Measurements from ENCODE around the gene NFATC4. TPM values are rescaled to one million over a fixed set of nuclear protein-coding genes. Genes with fewer than 3 reads are reported as not detected.

Gene NFATC4
- total RNA-seq, 1 experiment from 2014 or later, result 7.6 TPM

DNA sequence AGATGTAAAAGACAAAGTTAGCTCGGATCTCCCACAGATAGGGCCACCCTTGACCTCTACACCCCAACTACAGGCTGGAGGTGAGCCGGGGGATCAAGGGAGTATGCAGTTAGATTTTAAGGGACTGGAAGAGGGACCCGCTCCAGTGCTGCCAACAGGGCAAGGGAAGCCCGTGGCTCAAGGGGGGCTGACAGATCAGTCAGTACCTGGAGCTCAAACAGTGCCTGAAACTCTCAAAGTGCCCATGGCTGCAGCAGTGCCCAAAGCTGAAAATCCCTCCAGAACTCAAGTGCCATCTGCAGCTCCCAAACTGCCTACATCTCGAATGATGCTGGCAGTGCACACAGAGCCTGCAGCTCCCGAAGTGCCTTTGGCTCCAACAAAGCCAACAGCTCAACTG is 41.2 kb downstream of the NFATC4 start (continued):
- TF ChIP-seq ZBTB33 (IDR thresholded peaks at IDR 0.05; ENCODE audit: extremely low read depth, insufficient replicate concordance, low read length), result no peak
- no peak for TF ChIP-seq EZH2phosphoT487 (IDR thresholded peaks at IDR 0.05; ENCODE audit: borderline replicate concordance)
- TF ChIP-seq, protein P1, sequence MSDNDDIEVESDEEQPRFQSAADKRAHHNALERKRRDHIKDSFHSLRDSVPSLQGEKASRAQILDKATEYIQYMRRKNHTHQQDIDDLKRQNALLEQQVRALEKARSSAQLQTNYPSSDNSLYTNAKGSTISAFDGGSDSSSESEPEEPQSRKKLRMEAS (IDR thresholded peaks at IDR 0.05), result no peak

- TF ChIP-seq, protein P1 (IDR thresholded peaks at IDR 0.05), result no peak
- TF ChIP-seq ZBTB33 (IDR thresholded peaks at IDR 0.05; ENCODE audit: extremely low read depth, insufficient replicate concordance, low read length) (no peak), ZNF274 (IDR thresholded peaks at IDR 0.05; ENCODE audit: low read depth, low read length) (no peak), FOSL1 (IDR thresholded peaks at IDR 0.05; ENCODE audit: low read depth) (no peak), POLR2A (IDR thresholded peaks at IDR 0.05; ENCODE audit: borderline replicate concordance, extremely low read depth, insufficient read depth, insufficient read length) (no peak), EZH2phosphoT487 (IDR thresholded peaks at IDR 0.05; ENCODE audit: borderline replicate concordance) (no peak), SIN3A (IDR thresholded peaks at IDR 0.05; ENCODE audit: low read depth) (no peak)
- Histone ChIP-seq H3K79me2 (ENCODE audit: insufficient read depth, low read length) (no peaks in the 10 kb centered on the region), H4K20me1 (ENCODE audit: insufficient read depth) (no peaks in the 10 kb centered on the region), H3K27me3 (ENCODE audit: insufficient read depth, low read length) (no peaks in the 10 kb centered on the region), H3K9ac (ENCODE audit: low read length) (no peak overlapping the region), H3K9me3 (ENCODE audit: control insufficient read depth in 1 of 2, insufficient read depth in 1 of 2, low read depth in 1 of 2, low read length in 2 of 2) (no peaks in the 10 kb centered on the region), H3K27ac (ENCODE audit: low read depth, low read length) (no peak overlapping the region), H3K4me3 (replicated peaks in 1 of 2; ENCODE audit: low read depth in 1 of 2, low read length in 2 of 2) (no peak overlapping the region), H3K4me1 (ENCODE audit: control insufficient read depth in 1 of 2, insufficient read depth in 2 of 2, low read length in 2 of 2) (no peaks in the 10 kb centered on the region), H3K9me2 (ENCODE audit: insufficient read depth) (no peaks in the 10 kb centered on the region), H3K4me2 (ENCODE audit: low read length) (no peak overlapping the region), H3K36me3 (ENCODE audit: control insufficient read depth in 1 of 2, insufficient read depth in 2 of 2, low read length in 2 of 2) (no peaks in the 10 kb centered on the region), H2AFZ (ENCODE audit: low read depth, low read length, poor library complexity, severe bottlenecking) (no peak overlapping the region)
- intact Hi-C loops (cut with micrococcal nuclease), result no loop called here
- ChIA-PET RAD21 (ENCODE audit: low non-redundant PET in 1 of 2, low total read pairs in 2 of 2, uncharacterized antibody in 2 of 2, unreplicated experiment in 2 of 2) (no interaction called here), POLR2A (no interaction called here), CTCF (interaction anchor here (1.5 to 3.5 kb wide), 3 partner anchors 20 to 76 kb away, joined by 5 to 11 read pairs (median 6); partner anchors contain the start of genes CBLN3 and KHNYN)
- DNase-seq (ENCODE audit: low read depth, low spot score), result no peak
- ATAC-seq, result no peak
- BruUV-seq (replicated peaks), result no TSS peak
Observed at GRCh38 chr14:24409956-24410355, 42.0 kb downstream of the NFATC4 start.
